CD4-positive, alpha-beta T cell treated with Interferon alpha-2 for 1 hour (primary cell): Measurements from ENCODE around the gene ZNF681.
"Not testable (repeated sequence)": the region's sequence is repeated elsewhere in the genome, so short reads cannot be mapped to it uniquely, and the experiment has no call there.

Experiments
- DNase-seq, 2 donors: peaks; one replicate each; pipeline ENCODE4 v3.0.0-alpha.2; 2020 to 2022

Gene ZNF681

GRCh38 chr19:23772675-23773063 is 14.0 kb upstream of the ZNF681 start:
- DNase-seq = no peak

DNA sequence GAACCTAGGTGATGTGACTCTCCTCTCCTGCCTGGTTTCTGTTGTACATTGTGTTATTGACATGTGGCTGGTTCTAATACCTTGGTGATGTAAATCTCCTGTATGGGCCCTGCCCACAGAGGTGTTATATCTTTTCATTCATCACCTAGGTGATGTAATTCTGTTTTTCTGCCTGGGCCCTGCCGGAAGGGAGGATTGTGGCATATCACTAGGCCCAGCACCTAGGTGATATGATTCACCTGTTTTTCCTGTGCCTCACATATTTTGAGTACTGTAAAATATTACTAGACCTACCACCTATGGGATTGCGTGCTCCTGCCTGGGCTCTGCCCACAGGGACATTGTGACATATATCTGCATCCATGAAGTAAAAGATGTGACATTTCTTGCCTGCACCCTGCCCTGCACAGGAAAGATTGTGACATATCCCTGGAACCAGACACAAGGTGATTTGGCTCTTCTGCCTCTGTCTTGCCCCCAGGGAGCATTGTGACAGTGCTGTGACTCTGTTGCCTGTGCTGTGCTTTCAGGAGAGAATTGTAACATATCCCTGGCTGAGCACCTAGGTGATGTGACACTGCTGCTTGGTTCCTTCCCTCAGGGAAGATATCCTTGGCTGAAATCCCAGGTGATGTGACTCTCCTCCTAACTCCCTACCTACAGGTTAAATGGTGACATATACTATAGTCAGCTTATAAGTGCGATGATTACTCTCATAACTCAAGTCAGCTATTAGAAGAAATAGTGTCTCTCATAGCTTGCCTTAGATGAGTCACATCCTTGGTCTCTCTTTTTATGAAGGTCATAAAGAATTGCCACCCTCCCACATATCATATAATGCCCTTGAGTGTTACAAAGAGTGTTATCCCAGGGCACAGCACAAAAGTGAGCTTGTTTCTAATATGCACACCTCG is 13.3 kb upstream of the ZNF681 start:
- no peak for DNase-seq

GRCh38 chr19:23771316-23771715 is 12.6 kb upstream of the ZNF681 start:
- DNase-seq = no peak

DNA sequence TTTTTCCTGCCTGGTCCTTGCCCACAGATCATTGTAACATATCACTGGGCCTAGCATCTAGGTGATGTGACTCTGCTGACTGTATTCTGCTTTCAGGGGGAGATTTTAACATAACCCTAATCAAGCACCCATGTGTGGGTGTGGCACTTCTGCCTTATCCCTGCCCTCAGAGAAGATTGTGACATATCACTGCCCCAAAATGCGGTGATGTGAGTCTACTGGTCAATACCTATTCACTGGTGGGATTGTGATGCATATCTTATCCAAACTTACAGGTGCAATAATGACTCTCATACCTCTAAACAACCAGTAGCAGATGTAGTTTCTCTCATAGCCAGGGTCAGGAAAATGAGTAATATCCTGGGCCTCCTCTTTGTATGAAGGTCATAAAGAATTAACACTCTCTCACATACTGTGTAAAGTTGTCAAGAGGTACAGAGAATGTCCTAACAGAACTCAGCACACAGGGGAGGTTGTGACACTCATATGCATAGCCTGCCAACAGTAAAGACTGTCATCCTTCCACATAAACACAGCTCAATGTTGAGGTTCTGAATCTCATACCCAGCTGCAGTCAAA is 12.1 kb upstream of the ZNF681 start:
- no peak for DNase-seq

DNA sequence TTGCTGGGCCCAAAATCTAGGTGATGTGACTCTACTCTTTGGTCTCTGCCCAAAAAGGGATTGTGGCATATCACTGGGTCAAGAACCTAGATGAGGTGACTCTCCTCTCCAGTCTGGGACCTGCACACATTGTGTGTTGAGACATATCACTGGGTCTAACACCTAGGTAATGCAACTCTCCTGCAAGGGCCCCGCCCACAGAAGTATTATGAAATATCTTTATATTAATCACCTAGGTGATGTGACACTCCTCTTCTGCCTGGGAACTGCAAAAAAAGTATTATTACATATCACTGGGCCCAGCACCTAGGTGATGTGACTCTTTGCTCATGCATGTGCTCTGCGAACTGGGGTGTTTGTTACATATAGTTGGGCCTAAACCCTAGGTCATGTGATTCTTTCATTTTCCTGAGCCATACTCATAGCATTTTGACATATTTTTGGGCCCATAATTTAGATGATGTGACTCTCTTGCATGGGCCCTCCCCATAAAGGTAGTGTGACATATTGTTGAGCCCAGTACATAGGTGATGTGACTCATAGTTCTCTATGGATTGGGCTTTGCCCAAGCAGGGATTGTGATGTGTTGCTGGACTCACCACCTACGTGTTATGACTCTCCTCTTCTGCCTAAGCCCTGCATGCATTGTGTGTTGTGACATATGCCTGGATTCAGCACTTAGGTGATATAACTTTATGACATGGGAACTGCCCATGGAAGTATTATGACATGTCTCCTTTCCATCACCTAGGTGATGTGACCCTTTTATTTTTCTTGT is 11.2 kb upstream of the ZNF681 start:
- no peak for DNase-seq

- no peak for DNase-seq
Measured at GRCh38 chr19:23766951-23767350, 8.3 kb upstream of the ZNF681 start.

- DNase-seq = no peak
Measured at GRCh38 chr19:23764781-23765180, 6.1 kb upstream of the ZNF681 start.

GRCh38 chr19:23762884-23763711 is 4.4 kb upstream of the ZNF681 start:
- peak; percentile 82 to 89 for DNase-seq

DNA sequence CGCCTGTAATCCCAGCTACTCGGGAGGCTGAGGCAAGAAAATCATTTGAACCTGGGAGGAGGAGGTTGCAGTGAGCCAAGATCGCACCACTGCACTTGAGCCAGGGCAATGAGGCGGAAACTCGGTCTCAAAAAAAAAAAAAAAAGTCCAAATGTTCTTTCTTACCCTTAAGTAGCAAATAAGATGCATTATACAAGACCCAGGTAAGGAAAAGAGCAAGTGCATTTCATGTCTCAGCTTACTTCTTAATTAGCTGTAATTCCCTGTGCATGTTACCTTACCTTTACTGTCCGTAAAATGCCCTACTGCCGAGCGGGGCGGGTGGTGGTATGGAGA is 3.8 kb upstream of the ZNF681 start:
- DNase-seq = no peak

DNA sequence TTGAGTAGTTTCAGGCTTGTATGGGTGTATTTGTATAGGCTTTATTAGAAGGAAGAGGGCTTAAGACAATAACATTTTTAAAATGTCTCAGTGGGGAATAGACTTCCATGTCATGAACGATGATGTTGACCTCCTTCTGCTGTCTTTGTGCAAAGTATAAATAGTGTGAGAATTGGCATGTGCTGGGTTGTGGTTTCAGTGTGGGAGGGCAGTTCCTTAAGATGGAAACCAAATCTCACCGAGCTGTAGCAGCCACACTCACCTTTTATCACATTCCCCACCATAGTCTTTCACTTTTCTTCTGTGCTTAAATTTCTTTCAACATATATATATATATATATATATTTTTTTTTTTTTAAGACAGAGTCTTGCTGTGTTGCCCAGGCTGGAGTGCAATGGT is 1.6 kb upstream of the ZNF681 start:
- peak in 1 of 2 donors; percentile 22 for DNase-seq

DNA sequence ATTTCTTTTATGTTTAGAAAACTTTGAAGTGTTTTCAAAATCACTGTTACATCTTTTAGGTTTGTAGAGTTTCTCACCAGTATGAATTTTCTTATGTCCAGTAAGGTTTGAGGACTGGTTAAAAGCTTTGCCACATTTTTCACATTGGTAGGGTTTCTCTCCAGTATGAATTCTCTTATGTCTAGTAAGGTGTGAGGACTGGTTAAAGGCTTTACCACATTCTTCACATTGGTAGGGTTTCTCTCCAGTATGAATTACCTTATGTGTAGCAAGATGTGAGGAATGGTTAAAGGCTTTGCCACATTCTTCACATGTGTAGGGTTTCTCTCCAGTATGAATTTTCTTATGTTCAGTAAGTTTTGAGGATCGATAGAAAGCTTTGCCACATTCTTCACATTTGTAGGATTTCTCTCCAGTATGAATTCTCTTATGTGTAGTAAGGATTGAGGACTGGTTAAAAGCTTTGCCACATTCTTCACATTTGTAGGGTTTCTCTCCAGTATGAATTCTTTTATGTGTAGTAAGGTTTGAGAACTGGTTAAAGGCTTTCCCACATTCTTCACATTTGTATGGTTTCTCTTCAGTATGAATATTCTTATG is 15.0 kb downstream of the ZNF681 start:
- DNase-seq = not testable (repeated sequence)

GRCh38 chr19:23730729-23731465 is 27.8 kb downstream of the ZNF681 start:
- not testable (repeated sequence) for DNase-seq

DNA sequence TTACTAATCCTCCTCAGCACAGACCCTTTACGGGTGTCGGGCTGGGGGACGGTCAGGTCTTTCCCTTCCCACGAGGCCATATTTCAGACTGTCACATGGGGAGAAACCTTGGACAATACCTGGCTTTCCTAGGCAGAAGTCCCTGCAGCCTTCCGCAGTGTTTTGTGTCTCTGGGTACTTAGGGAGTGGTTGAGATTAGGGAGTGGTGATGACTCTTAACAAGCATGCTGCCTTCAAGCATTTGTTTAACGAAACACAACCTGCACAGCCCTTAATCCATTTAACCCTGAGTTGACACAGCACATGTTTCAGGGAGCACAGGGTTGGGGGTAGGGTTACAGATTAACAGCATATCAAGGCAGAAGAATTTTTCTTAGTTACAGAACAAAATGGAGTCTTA is 34.5 kb downstream of the ZNF681 start:
- not testable (repeated sequence) for DNase-seq

GRCh38 chr19:23718802-23719201 is 39.9 kb downstream of the ZNF681 start:
- DNase-seq = no peak

GRCh38 chr19:23716792-23717191 is 41.9 kb downstream of the ZNF681 start:
- no peak for DNase-seq

DNA sequence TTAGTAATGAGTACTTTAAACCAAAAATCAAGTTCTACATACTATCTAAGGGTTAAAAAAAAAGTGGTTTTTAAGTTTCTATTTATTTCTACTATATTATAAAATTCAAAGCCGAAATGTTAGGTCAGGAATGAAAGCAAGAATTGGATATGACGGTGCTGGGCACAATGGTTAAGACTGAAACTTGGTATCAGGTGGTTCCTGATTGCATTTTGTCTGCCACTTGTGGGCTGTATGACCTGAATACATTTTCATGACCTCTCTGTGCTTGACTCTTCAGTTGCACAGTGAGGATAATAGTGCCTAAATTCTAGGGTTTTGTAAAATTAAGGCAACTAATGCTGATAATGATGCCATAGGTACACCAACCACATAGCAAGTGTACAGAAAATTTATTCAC is 49.3 kb downstream of the ZNF681 start:
- DNase-seq = no peak

- no peak for DNase-seq
Measured at GRCh38 chr19:23706657-23707056, 52.0 kb downstream of the ZNF681 start.

DNA sequence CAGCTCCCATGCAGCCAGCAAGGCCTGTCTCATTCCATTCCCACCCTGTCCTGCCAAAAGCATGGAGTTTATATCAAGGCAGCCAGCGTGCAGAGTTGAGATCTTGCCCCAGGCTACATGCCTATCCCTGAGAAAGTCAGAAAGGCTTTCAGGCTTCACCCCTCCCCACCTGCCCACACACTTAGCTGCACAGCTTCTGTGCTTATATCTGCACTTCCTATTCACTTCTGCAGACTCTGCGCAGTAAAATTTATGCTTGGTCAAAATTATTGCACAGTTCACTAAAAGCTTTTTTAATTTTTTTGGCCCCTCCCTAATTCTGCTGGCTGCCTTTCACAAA is 59.2 kb downstream of the ZNF681 start:
- DNase-seq = no peak

- DNase-seq = no peak
Measured at GRCh38 chr19:23698711-23699520, 59.8 kb downstream of the ZNF681 start.

- DNase-seq = not testable (repeated sequence)
Measured at GRCh38 chr19:23692937-23693336, 65.8 kb downstream of the ZNF681 start.
